ENCODE measurements around the gene CFAP299. TPM values are rescaled to one million over a fixed set of nuclear protein-coding genes. Genes with fewer than 3 reads are reported as not detected.

CFAP299 gene
- polyA plus RNA-seq, 2 of the 4 experiments (the other 2 are of a cell fraction): not detected

DNA sequence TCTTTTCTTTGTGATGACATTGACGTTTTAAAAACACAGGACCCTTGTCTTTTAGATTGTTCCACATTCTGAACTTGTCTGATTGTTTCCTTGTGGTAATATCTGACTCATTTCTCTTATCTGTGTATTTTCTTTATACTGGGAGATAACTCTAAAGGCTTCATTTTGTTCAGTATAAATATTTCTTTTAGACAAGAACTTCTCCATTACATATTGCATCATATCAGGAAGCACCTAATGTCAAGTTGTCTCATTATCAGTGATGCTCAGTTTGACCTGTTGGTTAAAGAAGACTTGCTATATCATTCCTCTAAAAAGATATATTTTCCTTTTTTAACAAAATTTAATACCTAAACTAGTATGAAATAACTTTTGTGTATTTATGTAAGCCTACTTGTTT lies 542.7 kb downstream of the CFAP299 start:
- ATAC-seq: no peak
- no peak for FAIRE-seq

DNA sequence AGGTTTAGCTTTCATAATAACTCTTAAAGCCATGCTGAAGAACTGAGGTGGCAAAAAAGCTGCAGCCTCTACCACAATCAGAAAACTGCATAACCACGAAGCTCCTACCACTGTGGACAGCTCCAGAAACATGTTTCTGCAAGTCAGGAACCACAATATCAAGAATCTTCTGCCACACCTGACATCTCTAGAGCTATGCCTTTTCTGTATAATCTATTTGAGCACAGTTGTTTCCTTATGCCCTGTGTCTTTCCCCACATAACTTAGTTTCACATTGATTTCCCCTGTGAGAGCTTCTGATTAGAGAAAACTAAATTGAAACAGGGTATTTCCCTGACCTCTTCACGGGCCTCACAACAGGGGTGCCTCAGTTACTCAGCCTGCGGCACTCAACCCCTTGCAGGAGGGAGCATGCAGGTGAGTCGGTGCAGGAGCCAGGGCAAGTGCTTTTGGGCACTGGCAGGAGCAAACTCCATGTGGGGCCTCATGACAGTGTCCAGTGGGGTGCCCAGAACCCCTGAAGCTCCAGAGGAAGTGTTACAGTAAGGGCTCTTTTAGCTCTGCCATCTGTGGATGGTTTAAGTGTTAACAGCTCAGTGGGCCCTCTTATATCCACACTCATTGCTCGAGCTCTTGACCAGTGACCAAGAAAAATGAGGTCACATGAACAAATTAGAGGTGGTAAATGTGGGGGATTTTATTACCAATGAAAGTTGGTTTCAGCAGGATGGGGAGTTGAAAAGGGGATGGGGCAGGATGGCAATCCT lies 562.2 kb downstream of the CFAP299 start:
- no peak for ATAC-seq
- Histone ChIP-seq H3K4me1 (no peaks in the 10 kb centered on the region), H3K27ac (no peak overlapping the region), H3K4me3 (no peak overlapping the region), H3K9me3 (no peaks in the 10 kb centered on the region), H3K4me2 (no peak overlapping the region)
- DNase-seq (ENCODE audit: low read depth in 1 of 2, low spot score in 1 of 2): no peak
- POLR2A ChIA-PET: no interaction called here
- CTCF ChIA-PET: interaction anchor here (0.6 kb wide), 1 partner anchor 186 kb away, joined by 3 read pairs; no protein-coding TSS in a partner anchor
- TF ChIP-seq FOXS1 (CRISPR knock-in tag; IDR thresholded peaks at IDR 0.05) (no peak), EHF (CRISPR knock-in tag; IDR thresholded peaks at IDR 0.05) (no peak), HOXB13 (CRISPR knock-in tag; IDR thresholded peaks at IDR 0.05; ENCODE audit: low read depth) (no peak), RAD21 (conservative IDR thresholded peaks at IDR 0.05 in 1 of 2, IDR thresholded peaks at IDR 0.05 in 1 of 2) (no peak), CHD2 (IDR thresholded peaks at IDR 0.05; ENCODE audit: low read length, partially characterized antibody) (no peak), CHD4 (IDR thresholded peaks at IDR 0.05; ENCODE audit: borderline replicate concordance) (no peak), FOSL2 (IDR thresholded peaks at IDR 0.05) (no peak), FOSL2 (CRISPR knock-in tag; IDR thresholded peaks at IDR 0.05) (no peak), BHLHE40 (IDR thresholded peaks at IDR 0.05; ENCODE audit: low read depth, low read length) (no peak), NFE2L2 (conservative IDR thresholded peaks at IDR 0.05; ENCODE audit: low read length) (no peak), RFX5 (IDR thresholded peaks at IDR 0.05) (no peak), TP53 (CRISPR knock-in tag; IDR thresholded peaks at IDR 0.05) (no peak), HDAC2 (IDR thresholded peaks at IDR 0.05) (no peak), HOXA7 (CRISPR knock-in tag; IDR thresholded peaks at IDR 0.05) (no peak), KDM1A (IDR thresholded peaks at IDR 0.05; ENCODE audit: low read depth) (no peak), TFCP2L1 (CRISPR knock-in tag; IDR thresholded peaks at IDR 0.05) (no peak)
- TF ChIP-seq, protein P1, sequence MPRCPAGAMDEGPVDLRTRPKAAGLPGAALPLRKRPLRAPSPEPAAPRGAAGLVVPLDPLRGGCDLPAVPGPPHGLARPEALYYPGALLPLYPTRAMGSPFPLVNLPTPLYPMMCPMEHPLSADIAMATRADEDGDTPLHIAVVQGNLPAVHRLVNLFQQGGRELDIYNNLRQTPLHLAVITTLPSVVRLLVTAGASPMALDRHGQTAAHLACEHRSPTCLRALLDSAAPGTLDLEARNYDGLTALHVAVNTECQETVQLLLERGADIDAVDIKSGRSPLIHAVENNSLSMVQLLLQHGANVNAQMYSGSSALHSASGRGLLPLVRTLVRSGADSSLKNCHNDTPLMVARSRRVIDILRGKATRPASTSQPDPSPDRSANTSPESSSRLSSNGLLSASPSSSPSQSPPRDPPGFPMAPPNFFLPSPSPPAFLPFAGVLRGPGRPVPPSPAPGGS (IDR thresholded peaks at IDR 0.05): no peak
- TF ChIP-seq, protein P2, sequence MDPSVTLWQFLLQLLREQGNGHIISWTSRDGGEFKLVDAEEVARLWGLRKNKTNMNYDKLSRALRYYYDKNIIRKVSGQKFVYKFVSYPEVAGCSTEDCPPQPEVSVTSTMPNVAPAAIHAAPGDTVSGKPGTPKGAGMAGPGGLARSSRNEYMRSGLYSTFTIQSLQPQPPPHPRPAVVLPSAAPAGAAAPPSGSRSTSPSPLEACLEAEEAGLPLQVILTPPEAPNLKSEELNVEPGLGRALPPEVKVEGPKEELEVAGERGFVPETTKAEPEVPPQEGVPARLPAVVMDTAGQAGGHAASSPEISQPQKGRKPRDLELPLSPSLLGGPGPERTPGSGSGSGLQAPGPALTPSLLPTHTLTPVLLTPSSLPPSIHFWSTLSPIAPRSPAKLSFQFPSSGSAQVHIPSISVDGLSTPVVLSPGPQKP (IDR thresholded peaks at IDR 0.05; ENCODE audit: low read depth, low read length): no peak
- TF ChIP-seq, protein P3, sequence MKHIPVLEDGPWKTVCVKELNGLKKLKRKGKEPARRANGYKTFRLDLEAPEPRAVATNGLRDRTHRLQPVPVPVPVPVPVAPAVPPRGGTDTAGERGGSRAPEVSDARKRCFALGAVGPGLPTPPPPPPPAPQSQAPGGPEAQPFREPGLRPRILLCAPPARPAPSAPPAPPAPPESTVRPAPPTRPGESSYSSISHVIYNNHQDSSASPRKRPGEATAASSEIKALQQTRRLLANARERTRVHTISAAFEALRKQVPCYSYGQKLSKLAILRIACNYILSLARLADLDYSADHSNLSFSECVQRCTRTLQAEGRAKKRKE (CRISPR knock-in tag; IDR thresholded peaks at IDR 0.05; ENCODE audit: low read depth): no peak
- 5% methylated on average over 4 of the region's 5 CpGs for WGBS (ENCODE audit: missing lambda C conversion rate)
- FAIRE-seq: no peak

More for the DNA sequence above, 542.7 kb downstream of the CFAP299 start:
- no peaks in the 10 kb centered on the region for H3K4me1 ChIP-seq
- ChIA-PET POLR2A (no interaction called here), CTCF (no interaction called here)
- no peak overlapping the region for H3K4me3 ChIP-seq
- H3K4me2 ChIP-seq: no peak overlapping the region
- WGBS (ENCODE audit: missing lambda C conversion rate): 0% methylated on average over 1 of the region's 1 CpG
- TF ChIP-seq RFX5 (IDR thresholded peaks at IDR 0.05) (no peak), EP300 (IDR thresholded peaks at IDR 0.05) (no peak), TP53 (CRISPR knock-in tag; IDR thresholded peaks at IDR 0.05) (no peak), MYC (IDR thresholded peaks at IDR 0.05; ENCODE audit: borderline replicate concordance, low read length) (no peak), SMC3 (IDR thresholded peaks at IDR 0.05) (no peak), HOXA7 (CRISPR knock-in tag; IDR thresholded peaks at IDR 0.05) (no peak), CHD2 (IDR thresholded peaks at IDR 0.05; ENCODE audit: low read length, partially characterized antibody) (no peak), HOXB5 (CRISPR knock-in tag; IDR thresholded peaks at IDR 0.05) (no peak), CBX8 (IDR thresholded peaks at IDR 0.05) (no peak), NFE2L2 (conservative IDR thresholded peaks at IDR 0.05; ENCODE audit: low read length) (no peak), BHLHE40 (IDR thresholded peaks at IDR 0.05; ENCODE audit: low read depth, low read length) (no peak), ZSCAN20 (CRISPR knock-in tag; IDR thresholded peaks at IDR 0.05) (no peak), RAD21 (conservative IDR thresholded peaks at IDR 0.05 in 1 of 2, IDR thresholded peaks at IDR 0.05 in 1 of 2) (no peak), MAFK (IDR thresholded peaks at IDR 0.05; ENCODE audit: partially characterized antibody) (no peak)
- TF ChIP-seq, protein P4, sequence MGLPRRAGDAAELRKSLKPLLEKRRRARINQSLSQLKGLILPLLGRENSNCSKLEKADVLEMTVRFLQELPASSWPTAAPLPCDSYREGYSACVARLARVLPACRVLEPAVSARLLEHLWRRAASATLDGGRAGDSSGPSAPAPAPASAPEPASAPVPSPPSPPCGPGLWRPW (IDR thresholded peaks at IDR 0.05): no peak
- TF ChIP-seq, protein P5, sequence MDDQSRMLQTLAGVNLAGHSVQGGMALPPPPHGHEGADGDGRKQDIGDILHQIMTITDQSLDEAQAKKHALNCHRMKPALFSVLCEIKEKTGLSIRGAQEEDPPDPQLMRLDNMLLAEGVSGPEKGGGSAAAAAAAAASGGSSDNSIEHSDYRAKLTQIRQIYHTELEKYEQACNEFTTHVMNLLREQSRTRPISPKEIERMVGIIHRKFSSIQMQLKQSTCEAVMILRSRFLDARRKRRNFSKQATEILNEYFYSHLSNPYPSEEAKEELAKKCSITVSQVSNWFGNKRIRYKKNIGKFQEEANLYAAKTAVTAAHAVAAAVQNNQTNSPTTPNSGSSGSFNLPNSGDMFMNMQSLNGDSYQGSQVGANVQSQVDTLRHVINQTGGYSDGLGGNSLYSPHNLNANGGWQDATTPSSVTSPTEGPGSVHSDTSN (IDR thresholded peaks at IDR 0.05): no peak
- DNase-seq (ENCODE audit: low read depth in 1 of 2, low spot score in 1 of 2): no peak
- no peaks in the 10 kb centered on the region for H3K9me3 ChIP-seq
- no peak overlapping the region for H3K27ac ChIP-seq

All from A549 (cell line).